Measurements from ENCODE around the gene RBM7. TPM values are rescaled to one million over a fixed set of nuclear protein-coding genes. Genes with fewer than 3 reads are reported as not detected.
A peak's percentile ranks its signal among the peaks of the same experiment; 100 is the strongest.

Gene RBM7
- total and polyA plus RNA-seq, 7 experiments from 2014 or later, result 19.3 to 71.3 (median 37.0) TPM

GRCh38 chr11:114400915-114401223, 403 bp downstream of the RBM7 start:
- Mint-ChIP-seq H3K9me3 (peaks cover 0 to 4% (median 0%) of the 10 kb centered on the region in 11 donors), H3K4me1 (peaks cover 35 to 82% (median 73%) of the 10 kb centered on the region in 7 donors), H3K36me3 (peaks cover 0 to 34% (median 18%) of the 10 kb centered on the region in 5 donors), H3K27me3 (no peaks in the 10 kb centered on the region), H3K4me3 (peak overlapping the region; percentile 89 to 99 (median 97)), H3K27ac (peak overlapping the region; percentile 96 to 100 (median 99))
- Histone ChIP-seq H3K4me1 (ENCODE audit: control insufficient read depth in 2 of 2, insufficient read depth in 2 of 2, low read length in 2 of 2) (peaks cover 25% of the 10 kb centered on the region in 2 donors), H3K9me3 (ENCODE audit: control insufficient read depth in 2 of 3, low read length in 3 of 3) (no peaks in the 10 kb centered on the region), H3K36me3 (ENCODE audit: control insufficient read depth in 2 of 3, insufficient read depth in 3 of 3, low read length in 3 of 3) (peaks cover 0 to 11% (median 10%) of the 10 kb centered on the region in 3 experiments), H3K27ac (ENCODE audit: low read depth, low read length) (peak overlapping the region; percentile 96), H3K4me3 (ENCODE audit: low read length) (peak overlapping the region; percentile 93), H3K27me3 (ENCODE audit: control insufficient read depth in 2 of 2, insufficient read depth in 2 of 2, low read length in 2 of 2) (no peaks in the 10 kb centered on the region)
- ChIA-PET CTCF (no interaction called here), POLR2A (interaction anchor here (0.6 to 1.8 kb wide), 6 partner anchors 8 to 40 kb away, joined by 3 to 7 read pairs (median 4); partner anchors contain the start of gene REXO2)
- intact Hi-C loops (cut with micrococcal nuclease), result loop anchor here (1.0 to 10.0 kb wide), 12 partner anchors 21 to 1087 kb away; partner anchors contain the start of genes REXO2 (in 2 of the 2), TTC12 (in 2 of the 2), USP28 (in 2 of the 2) and ZW10 (in 2 of the 2)
- no peak for ATAC-seq
- no peak for DNase-seq

- CTCF ChIA-PET, result no interaction called here
- Histone ChIP-seq H3K4me1 (ENCODE audit: control insufficient read depth in 2 of 2, insufficient read depth in 2 of 2, low read length in 2 of 2) (peaks cover 25% of the 10 kb centered on the region in 2 donors), H3K27ac (ENCODE audit: low read depth, low read length) (peak overlapping the region; percentile 96), H3K4me3 (ENCODE audit: low read length) (peak overlapping the region; percentile 93), H3K27me3 (ENCODE audit: control insufficient read depth in 2 of 2, insufficient read depth in 2 of 2, low read length in 2 of 2) (no peaks in the 10 kb centered on the region), H3K36me3 (ENCODE audit: control insufficient read depth in 2 of 3, insufficient read depth in 3 of 3, low read length in 3 of 3) (peaks cover 0 to 16% (median 13%) of the 10 kb centered on the region in 3 experiments), H3K9me3 (ENCODE audit: control insufficient read depth in 2 of 3, low read length in 3 of 3) (no peaks in the 10 kb centered on the region)
- Mint-ChIP-seq H3K27ac (peak overlapping the region; percentile 96 to 100 (median 99)), H3K4me3 (peak overlapping the region; percentile 89 to 99 (median 97)), H3K27me3 (no peaks in the 10 kb centered on the region), H3K4me1 (peaks cover 37 to 87% (median 71%) of the 10 kb centered on the region in 7 donors), H3K9me3 (peaks cover 0 to 4% (median 0%) of the 10 kb centered on the region in 11 donors), H3K36me3 (peaks cover 0 to 36% (median 23%) of the 10 kb centered on the region in 5 donors)
- intact Hi-C loops (cut with micrococcal nuclease), result loop anchor here (2.0 to 10.0 kb wide), 7 partner anchors 53 to 1087 kb away; partner anchors contain the start of genes TTC12 (in 1 of the 2), USP28 (in 1 of the 2) and ZBTB16 (in 1 of the 2)
- ATAC-seq, result no peak
- POLR2A ChIA-PET, result no interaction called here
- DNase-seq, result no peak
Observed at GRCh38 chr11:114401311-114401710, 845 bp downstream of the RBM7 start.

- POLR2A ChIA-PET, result no interaction called here
- CTCF ChIA-PET, result interaction anchor here (0.8 kb wide), 1 partner anchor 11 kb away, joined by 3 read pairs; no protein-coding TSS in a partner anchor
Observed at GRCh38 chr11:114412946-114413345, 12.5 kb downstream of the RBM7 start.

GRCh38 chr11:114413958-114414357, 13.5 kb downstream of the RBM7 start:
- Mint-ChIP-seq H3K9me3 (no peaks in the 10 kb centered on the region), H3K4me1 (peaks cover 0 to 12% (median 5%) of the 10 kb centered on the region in 7 donors), H3K36me3 (peaks cover 4 to 47% (median 15%) of the 10 kb centered on the region in 5 donors), H3K4me3 (no peak overlapping the region), H3K27ac (peak overlapping the region in 1 of 9 donors; percentile 26), H3K27me3 (no peaks in the 10 kb centered on the region)
- H3K27ac ChIP-seq (ENCODE audit: low read depth, low read length), result no peak overlapping the region
- DNase-seq (no peak), ATAC-seq (no peak)
- H3K9me3 ChIP-seq (ENCODE audit: control insufficient read depth in 2 of 3, low read length in 3 of 3), result no peaks in the 10 kb centered on the region
- H3K4me3 ChIP-seq (ENCODE audit: low read length), result no peak overlapping the region
- H3K36me3 ChIP-seq (ENCODE audit: control insufficient read depth in 2 of 3, insufficient read depth in 3 of 3, low read length in 3 of 3), result peaks cover 0 to 10% (median 1%) of the 10 kb centered on the region in 3 experiments
- CTCF ChIA-PET, result no interaction called here
- no peaks in the 10 kb centered on the region for H3K4me1 ChIP-seq (ENCODE audit: control insufficient read depth in 2 of 2, insufficient read depth in 2 of 2, low read length in 2 of 2)
- POLR2A ChIA-PET, result no interaction called here
- no peaks in the 10 kb centered on the region for H3K27me3 ChIP-seq (ENCODE audit: control insufficient read depth in 2 of 2, insufficient read depth in 2 of 2, low read length in 2 of 2)
- intact Hi-C loops (cut with micrococcal nuclease), result no loop called here

More at GRCh38 chr11:114412946-114413345, 12.5 kb downstream of the RBM7 start:
- Histone ChIP-seq H3K4me1 (ENCODE audit: control insufficient read depth in 2 of 2, insufficient read depth in 2 of 2, low read length in 2 of 2) (no peaks in the 10 kb centered on the region), H3K27ac (ENCODE audit: low read depth, low read length) (no peak overlapping the region), H3K9me3 (ENCODE audit: control insufficient read depth in 2 of 3, low read length in 3 of 3) (no peaks in the 10 kb centered on the region), H3K36me3 (ENCODE audit: control insufficient read depth in 2 of 3, insufficient read depth in 3 of 3, low read length in 3 of 3) (peaks cover 0 to 16% (median 10%) of the 10 kb centered on the region in 3 experiments), H3K27me3 (ENCODE audit: control insufficient read depth in 2 of 2, insufficient read depth in 2 of 2, low read length in 2 of 2) (no peaks in the 10 kb centered on the region), H3K4me3 (ENCODE audit: low read length) (no peak overlapping the region)
- no peak for ATAC-seq
- Mint-ChIP-seq H3K27me3 (no peaks in the 10 kb centered on the region), H3K27ac (peak overlapping the region in 3 of 9 donors; percentile 14 to 28 (median 26)), H3K36me3 (peaks cover 4 to 47% (median 17%) of the 10 kb centered on the region in 5 donors), H3K9me3 (no peaks in the 10 kb centered on the region), H3K4me3 (no peak overlapping the region), H3K4me1 (peaks cover 0 to 12% (median 5%) of the 10 kb centered on the region in 7 donors)
- DNase-seq, result no peak
- intact Hi-C loops (cut with micrococcal nuclease), result no loop called here

GRCh38 chr11:114416441-114416961, 16.0 kb downstream of the RBM7 start:
- Mint-ChIP-seq H3K27ac (no peak overlapping the region), H3K4me1 (peaks cover 0 to 7% (median 5%) of the 10 kb centered on the region in 7 donors), H3K27me3 (no peaks in the 10 kb centered on the region), H3K9me3 (no peaks in the 10 kb centered on the region), H3K4me3 (no peak overlapping the region), H3K36me3 (peaks cover 0 to 35% (median 11%) of the 10 kb centered on the region in 5 donors)
- no peak for ATAC-seq
- no peak for DNase-seq
- H3K27ac ChIP-seq (ENCODE audit: low read depth, low read length), result no peak overlapping the region
- CTCF ChIA-PET, result no interaction called here
- H3K9me3 ChIP-seq (ENCODE audit: control insufficient read depth in 2 of 3, low read length in 3 of 3), result no peaks in the 10 kb centered on the region
- intact Hi-C loops (cut with micrococcal nuclease), result no loop called here
- no peaks in the 10 kb centered on the region for H3K27me3 ChIP-seq (ENCODE audit: control insufficient read depth in 2 of 2, insufficient read depth in 2 of 2, low read length in 2 of 2)
- no peak overlapping the region for H3K4me3 ChIP-seq (ENCODE audit: low read length)
- H3K36me3 ChIP-seq (ENCODE audit: control insufficient read depth in 2 of 3, insufficient read depth in 3 of 3, low read length in 3 of 3), result no peaks in the 10 kb centered on the region
- POLR2A ChIA-PET, result no interaction called here
- H3K4me1 ChIP-seq (ENCODE audit: control insufficient read depth in 2 of 2, insufficient read depth in 2 of 2, low read length in 2 of 2), result no peaks in the 10 kb centered on the region

- Histone ChIP-seq H3K36me3 (ENCODE audit: control insufficient read depth in 2 of 3, insufficient read depth in 3 of 3, low read length in 3 of 3) (no peaks in the 10 kb centered on the region), H3K27me3 (ENCODE audit: control insufficient read depth in 2 of 2, insufficient read depth in 2 of 2, low read length in 2 of 2) (no peaks in the 10 kb centered on the region), H3K4me3 (ENCODE audit: low read length) (no peak overlapping the region), H3K4me1 (ENCODE audit: control insufficient read depth in 2 of 2, insufficient read depth in 2 of 2, low read length in 2 of 2) (no peaks in the 10 kb centered on the region), H3K9me3 (ENCODE audit: control insufficient read depth in 2 of 3, low read length in 3 of 3) (peaks cover 0 to 11% (median 0%) of the 10 kb centered on the region in 3 experiments), H3K27ac (ENCODE audit: low read depth, low read length) (no peak overlapping the region)
- no peak overlapping the region for H3K4me3 Mint-ChIP-seq
- H3K27me3 Mint-ChIP-seq, result no peaks in the 10 kb centered on the region
- DNase-seq, result no peak
- POLR2A ChIA-PET, result no interaction called here
- peaks cover 0 to 8% (median 5%) of the 10 kb centered on the region in 7 donors for H3K4me1 Mint-ChIP-seq
- intact Hi-C loops (cut with micrococcal nuclease), result no loop called here
- peaks cover 0 to 24% (median 10%) of the 10 kb centered on the region in 11 donors for H3K9me3 Mint-ChIP-seq
- ATAC-seq, result no peak
- CTCF ChIA-PET, result no interaction called here
- no peak overlapping the region for H3K27ac Mint-ChIP-seq
- H3K36me3 Mint-ChIP-seq, result peaks cover 4 to 28% (median 13%) of the 10 kb centered on the region in 5 donors
Observed at GRCh38 chr11:114426280-114426679, 25.8 kb downstream of the RBM7 start.
